BE2C (cell line): ENCODE data around the gene GNG8.

Experiments
- DNase-seq: peaks from one replicate; pipeline ENCODE4 v3.0.0-alpha.2; 2020
- H3K27me3 ChIP-seq: fragments of 250-450 bp; sonication (Bioruptor Pico); 2 replicates; pipeline ENCODE4 v1.5.1; 2020; ENCODE audit warnings: mild to moderate bottlenecking
- H3K36me3 ChIP-seq: fragments of 250-450 bp; sonication (Bioruptor Pico); 2 replicates; pipeline ENCODE4 v1.5.1; 2020; ENCODE audit warnings: mild to moderate bottlenecking
- H3K4me1 ChIP-seq: fragments of 250-450 bp; sonication (Bioruptor Pico); 2 replicates; pipeline ENCODE4 v1.5.1; 2020
- H3K4me3 ChIP-seq: 2 replicates; pipeline ENCODE4 v1.5.1; 2011; ENCODE audit warnings: low read depth, low read length
- H3K9me3 ChIP-seq: fragments of 250-450 bp; sonication (Bioruptor Pico); 2 replicates; pipeline ENCODE4 v1.5.1; 2020
- CTCF ChIP-seq: IDR thresholded peaks from 2 replicates; pipeline ENCODE4 v1.5.1; 2012; ENCODE audit warnings: mild to moderate bottlenecking, low read depth, low read length

The GNG8 gene

DNA sequence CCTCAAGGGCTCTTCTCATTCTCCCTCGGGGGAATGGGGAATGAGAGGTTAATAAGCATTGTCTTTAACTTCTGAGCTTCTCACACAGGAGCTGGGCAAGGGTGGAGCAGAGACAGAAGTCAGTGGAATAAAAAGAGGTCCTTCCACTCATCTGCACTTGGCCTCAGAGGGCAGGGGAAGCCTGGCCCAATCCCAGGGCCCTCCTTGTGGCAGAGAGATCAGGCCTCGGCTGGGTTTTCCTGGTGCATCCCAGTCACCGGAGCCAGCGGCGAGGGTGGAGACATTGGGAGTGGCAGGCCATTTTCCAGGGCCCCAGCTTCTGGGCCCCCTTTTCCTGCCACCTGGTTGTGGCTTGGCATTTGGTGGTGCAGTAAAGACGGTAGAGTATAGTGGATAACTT, 24.2 kb downstream of the GNG8 start:
- no peak for DNase-seq
- H3K36me3 ChIP-seq: peaks cover 36% of the 10 kb centered on the region
- no peak overlapping the region for H3K4me3 ChIP-seq
- H3K4me1 ChIP-seq: no peaks in the 10 kb centered on the region
- no peaks in the 10 kb centered on the region for H3K27me3 ChIP-seq
- no peaks in the 10 kb centered on the region for H3K9me3 ChIP-seq
- TF ChIP-seq CTCF: no peak

- TF ChIP-seq CTCF: no peak
- DNase-seq: no peak
- H3K27me3 ChIP-seq: no peaks in the 10 kb centered on the region
- H3K4me1 ChIP-seq: no peaks in the 10 kb centered on the region
- no peak overlapping the region for H3K4me3 ChIP-seq
- H3K36me3 ChIP-seq: peaks cover 43% of the 10 kb centered on the region
- no peaks in the 10 kb centered on the region for H3K9me3 ChIP-seq
These were observed 24.9 kb downstream of the GNG8 start for GRCh38 chr19:46610851-46611770.

- Histone ChIP-seq H3K9me3 (no peaks in the 10 kb centered on the region), H3K36me3 (peaks cover 50% of the 10 kb centered on the region), H3K4me1 (no peaks in the 10 kb centered on the region), H3K4me3 (no peak overlapping the region), H3K27me3 (no peaks in the 10 kb centered on the region)
- TF ChIP-seq CTCF: no peak
- no peak for DNase-seq
These were observed 25.6 kb downstream of the GNG8 start for GRCh38 chr19:46610413-46610775.

DNA sequence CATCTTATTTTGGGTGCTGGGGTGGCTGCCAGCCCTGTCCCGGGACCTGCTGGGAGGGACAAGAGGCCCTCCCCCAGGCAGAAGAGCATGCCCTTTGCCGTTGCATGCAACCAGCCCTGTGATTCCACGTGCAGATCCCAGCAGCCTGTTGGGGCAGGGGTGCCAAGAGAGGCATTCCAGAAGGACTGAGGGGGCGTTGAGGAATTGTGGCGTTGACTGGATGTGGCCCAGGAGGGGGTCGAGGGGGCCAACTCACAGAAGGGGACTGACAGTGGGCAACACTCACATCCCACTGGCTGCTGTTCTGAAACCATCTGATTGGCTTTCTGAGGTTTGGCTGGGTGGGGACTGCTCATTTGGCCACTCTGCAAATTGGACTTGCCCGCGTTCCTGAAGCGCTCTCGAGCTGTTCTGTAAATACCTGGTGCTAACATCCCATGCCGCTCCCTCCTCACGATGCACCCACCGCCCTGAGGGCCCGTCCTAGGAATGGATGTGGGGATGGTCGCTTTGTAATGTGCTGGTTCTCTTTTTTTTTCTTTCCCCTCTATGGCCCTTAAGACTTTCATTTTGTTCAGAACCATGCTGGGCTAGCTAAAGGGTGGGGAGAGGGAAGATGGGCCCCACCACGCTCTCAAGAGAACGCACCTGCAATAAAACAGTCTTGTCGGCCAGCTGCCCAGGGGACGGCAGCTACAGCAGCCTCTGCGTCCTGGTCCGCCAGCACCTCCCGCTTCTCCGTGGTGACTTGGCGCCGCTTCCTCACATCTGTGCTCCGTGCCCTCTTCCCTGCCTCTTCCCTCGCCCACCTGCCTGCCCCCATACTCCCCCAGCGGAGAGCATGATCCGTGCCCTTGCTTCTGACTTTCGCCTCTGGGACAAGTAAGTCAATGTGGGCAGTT, 26.2 kb downstream of the GNG8 start:
- no peak for TF ChIP-seq CTCF
- peaks cover 55% of the 10 kb centered on the region for H3K36me3 ChIP-seq
- no peaks in the 10 kb centered on the region for H3K27me3 ChIP-seq
- no peaks in the 10 kb centered on the region for H3K4me1 ChIP-seq
- DNase-seq: no peak
- H3K4me3 ChIP-seq: no peak overlapping the region
- no peaks in the 10 kb centered on the region for H3K9me3 ChIP-seq

- no peak for TF ChIP-seq CTCF
These were observed 27.2 kb downstream of the GNG8 start for GRCh38 chr19:46608581-46609345.

More at GRCh38 chr19:46608581-46609345, 27.2 kb downstream of the GNG8 start:
- H3K4me1 ChIP-seq: no peaks in the 10 kb centered on the region
- H3K27me3 ChIP-seq: no peaks in the 10 kb centered on the region
- DNase-seq: no peak
- H3K4me3 ChIP-seq: no peak overlapping the region
- H3K9me3 ChIP-seq: no peaks in the 10 kb centered on the region
- peaks cover 55% of the 10 kb centered on the region for H3K36me3 ChIP-seq
